Activated B cell treated with CpG ODN at 0.5 μM for 24 hours (primary cell): Measurements from ENCODE around the gene ERGIC3. TPM values are rescaled to one million over a fixed set of nuclear protein-coding genes. Genes with fewer than 3 reads are reported as not detected.

ENCODE experiments used
- ATAC-seq: fragments of 200-7000 bp; cut with Tn5 transposase; one replicate; pipeline ENCODE4 v1.10.0; 2021; ENCODE audit warnings: low read depth, mild to moderate bottlenecking, moderate library complexity
- CTCF ChIA-PET: fragments of 350-600 bp; sonication (Branson Sonifier 250); formaldehyde crosslinking; loops from one replicate; lab custom pipeline; 2021; ENCODE audit warnings: antibody characterized with exemption; lab: Charles Lee
- POLR2A ChIA-PET: fragments of 350-600 bp; sonication (Branson Sonifier 250); formaldehyde crosslinking; loops from one replicate; lab custom pipeline; 2021; ENCODE audit warnings: antibody characterized with exemption; lab: Charles Lee
- DNase-seq: peaks from one replicate; pipeline ENCODE4 v3.0.0; 2022
- H3K27ac Mint-ChIP-seq: one replicate; pipeline ENCODE4 v1.8.0; 2020; ENCODE audit warnings: mixed read lengths
- H3K27me3 Mint-ChIP-seq: one replicate; pipeline ENCODE4 v1.8.0; 2021; ENCODE audit warnings: mixed read lengths
- H3K36me3 Mint-ChIP-seq: one replicate; pipeline ENCODE4 v1.8.0; 2021; ENCODE audit warnings: low read depth, mixed read lengths
- H3K4me1 Mint-ChIP-seq: one replicate; pipeline ENCODE4 v1.8.0; 2021; ENCODE audit warnings: mixed read lengths
- H3K4me3 Mint-ChIP-seq: one replicate; pipeline ENCODE4 v1.8.0; 2020; ENCODE audit warnings: mild to moderate bottlenecking, mixed read lengths
- H3K9me3 Mint-ChIP-seq: one replicate; pipeline ENCODE4 v1.8.0; 2020; ENCODE audit warnings: mixed read lengths
- CTCF ChIP-seq: fragments of 200-600 bp; IDR thresholded peaks from one replicate; pipeline ENCODE4 v1.8.0; 2022; ENCODE audit warnings: antibody characterized with exemption, mild to moderate bottlenecking
- intact Hi-C: fragments of 100-400 bp; cut with micrococcal nuclease; formaldehyde crosslinking; loops from one replicate; pipeline ENCODE4 v1.15.1; 2024
- total RNA-seq: library from RNA; stranded (reverse); gene quantifications from 2 replicates; pipeline ENCODE4 v1.2.3, GENCODE V29; 2022

ERGIC3 gene
- total RNA-seq, result 159 and 183 TPM in 2 replicates

DNA sequence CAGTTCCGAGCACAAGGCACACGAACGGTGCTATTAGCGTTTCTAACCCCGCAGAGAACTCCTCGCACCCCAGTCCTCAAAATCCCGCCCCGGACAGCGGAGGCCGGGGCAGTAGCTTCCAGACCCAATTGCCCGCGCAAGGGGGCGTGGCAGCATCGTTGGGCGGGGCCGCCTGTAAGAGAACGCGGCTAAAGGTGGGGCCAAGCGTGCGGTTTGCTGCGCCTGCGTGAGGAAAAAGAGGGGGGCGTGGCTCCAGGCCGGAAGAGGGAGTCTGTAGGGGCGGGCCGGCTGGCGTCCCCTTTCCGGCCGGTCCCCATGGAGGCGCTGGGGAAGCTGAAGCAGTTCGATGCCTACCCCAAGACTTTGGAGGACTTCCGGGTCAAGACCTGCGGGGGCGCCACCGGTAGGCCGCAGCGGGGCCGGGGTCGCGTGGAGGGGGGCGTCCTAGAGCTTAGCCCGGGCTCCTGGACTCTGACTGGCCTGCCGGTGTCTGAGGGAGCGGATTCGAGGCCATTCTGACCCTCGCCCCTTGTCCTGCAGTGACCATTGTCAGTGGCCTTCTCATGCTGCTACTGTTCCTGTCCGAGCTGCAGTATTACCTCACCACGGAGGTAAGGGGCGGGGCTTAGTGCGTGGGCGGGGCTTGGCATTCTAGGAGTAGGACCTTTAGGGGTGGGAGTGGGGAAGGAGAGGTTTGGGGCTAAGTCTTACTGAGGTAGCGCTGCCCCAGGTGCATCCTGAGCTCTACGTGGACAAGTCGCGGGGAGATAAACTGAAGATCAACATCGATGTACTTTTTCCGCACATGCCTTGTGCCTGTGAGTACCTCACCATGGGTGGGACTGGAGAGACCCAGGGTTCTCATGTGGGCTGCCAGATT, at the start of gene ERGIC3:
Gene ERGIC3 (plus strand): TSS at position 296 of the 880 bp plus-strand sequence. CDS start 20 bp downstream, at position 316.
- H3K27ac Mint-ChIP-seq, result peak within 1 kb of the TSS; percentile 77
- H3K4me3 Mint-ChIP-seq, result peak within 1 kb of the TSS; percentile 92
- intact Hi-C loops, result loop anchor here (1.0 to 5.0 kb wide), 6 partner anchors 51 to 665 kb away; partner anchors contain the start of genes ACSS2, CEP250, RBM39 and SCAND1
- H3K36me3 Mint-ChIP-seq, result peaks cover 17% of the 10 kb centered on the region
- peaks cover 21% of the 10 kb centered on the region for H3K4me1 Mint-ChIP-seq
- ChIA-PET CTCF (interaction anchor here (0.9 to 1.4 kb wide), 5 partner anchors 51 to 78 kb away, joined by 3 to 4 read pairs (median 4); partner anchors contain the start of gene SPAG4), POLR2A (interaction anchor here (0.7 to 2.9 kb wide), 14 partner anchors 33 to 1178 kb away, joined by 3 to 18 read pairs (median 4); partner anchors contain the start of genes AAR2, CPNE1, NFS1 and PHF20)
- DNase-seq (peak; percentile 97), ATAC-seq (peak; percentile 92)
- H3K27me3 Mint-ChIP-seq, result no peaks in the 10 kb centered on the region
- no peak for TF ChIP-seq CTCF
- no peaks in the 10 kb centered on the region for H3K9me3 Mint-ChIP-seq

GRCh38 chr20:35492352-35492751, 49.5 kb upstream of the ERGIC3 start:
- no peaks in the 10 kb centered on the region for H3K27me3 Mint-ChIP-seq
- CTCF ChIA-PET, result interaction anchor here (1.1 kb wide), 1 partner anchor 28 kb away, joined by 3 read pairs; no protein-coding TSS in a partner anchor
- peaks cover 66% of the 10 kb centered on the region for H3K36me3 Mint-ChIP-seq

GRCh38 chr20:35496481-35496880, 45.4 kb upstream of the ERGIC3 start:
- Mint-ChIP-seq H3K4me1 (peaks cover 20% of the 10 kb centered on the region), H3K36me3 (peaks cover 86% of the 10 kb centered on the region), H3K4me3 (no peak overlapping the region), H3K27ac (no peak overlapping the region), H3K9me3 (no peaks in the 10 kb centered on the region), H3K27me3 (no peaks in the 10 kb centered on the region)
- CTCF ChIA-PET, result no interaction called here
- no peak for TF ChIP-seq CTCF
- intact Hi-C loops, result no loop called here
- POLR2A ChIA-PET, result no interaction called here
- ATAC-seq (no peak), DNase-seq (no peak)

More at GRCh38 chr20:35492352-35492751, 49.5 kb upstream of the ERGIC3 start:
- DNase-seq, result no peak
- Mint-ChIP-seq H3K27ac (no peak overlapping the region), H3K4me3 (no peak overlapping the region), H3K9me3 (no peaks in the 10 kb centered on the region), H3K4me1 (peaks cover 45% of the 10 kb centered on the region)
- ATAC-seq, result no peak
- TF ChIP-seq CTCF, result no peak
- POLR2A ChIA-PET, result interaction anchor here (0.7 kb wide), 1 partner anchor 14 kb away, joined by 5 read pairs; no protein-coding TSS in a partner anchor
- intact Hi-C loops, result no loop called here

GRCh38 chr20:35497320-35497719, 44.6 kb upstream of the ERGIC3 start:
- Mint-ChIP-seq H3K36me3 (peaks cover 92% of the 10 kb centered on the region), H3K4me3 (no peak overlapping the region), H3K4me1 (peaks cover 20% of the 10 kb centered on the region), H3K9me3 (no peaks in the 10 kb centered on the region), H3K27ac (no peak overlapping the region), H3K27me3 (no peaks in the 10 kb centered on the region)
- intact Hi-C loops, result no loop called here
- no peak for TF ChIP-seq CTCF
- ATAC-seq (no peak), DNase-seq (no peak)
- ChIA-PET CTCF (no interaction called here), POLR2A (no interaction called here)

DNA sequence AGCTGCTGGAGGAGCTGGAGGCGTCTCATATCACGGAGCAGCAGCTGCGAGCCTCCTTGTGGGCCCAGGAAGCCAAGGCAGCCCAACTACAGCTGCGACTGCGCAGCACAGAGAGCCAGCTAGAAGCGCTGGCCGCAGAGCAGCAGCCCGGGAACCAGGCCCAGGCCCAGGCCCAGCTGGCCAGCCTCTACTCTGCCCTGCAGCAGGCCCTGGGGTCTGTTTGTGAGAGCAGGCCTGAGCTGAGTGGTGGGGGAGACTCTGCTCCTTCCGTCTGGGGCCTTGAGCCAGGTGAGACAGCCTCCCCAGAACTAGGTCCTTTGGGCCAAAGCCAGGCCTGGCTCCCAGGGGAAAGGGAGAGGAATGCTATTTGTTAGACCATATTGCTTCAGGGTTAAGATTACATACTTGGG, 44.1 kb upstream of the ERGIC3 start:
- ATAC-seq, result no peak
- DNase-seq, result no peak
- Mint-ChIP-seq H3K27ac (no peak overlapping the region), H3K4me3 (no peak overlapping the region), H3K4me1 (peaks cover 20% of the 10 kb centered on the region), H3K36me3 (peaks cover 93% of the 10 kb centered on the region), H3K27me3 (no peaks in the 10 kb centered on the region), H3K9me3 (no peaks in the 10 kb centered on the region)
- intact Hi-C loops, result no loop called here
- no peak for TF ChIP-seq CTCF
- POLR2A ChIA-PET, result no interaction called here
- CTCF ChIA-PET, result no interaction called here
